Kidney tubule cell (primary cell): ENCODE results near the gene COL4A4.
"Not testable (repeated sequence)": the region's sequence is repeated elsewhere in the genome, so short reads cannot be mapped to it uniquely, and the experiment has no call there.

Experiments used
- DNase-seq: peaks from one replicate; pipeline ENCODE4 v3.0.0-alpha.2; 2018; ENCODE audit warnings: low spot score

The COL4A4 gene

DNA sequence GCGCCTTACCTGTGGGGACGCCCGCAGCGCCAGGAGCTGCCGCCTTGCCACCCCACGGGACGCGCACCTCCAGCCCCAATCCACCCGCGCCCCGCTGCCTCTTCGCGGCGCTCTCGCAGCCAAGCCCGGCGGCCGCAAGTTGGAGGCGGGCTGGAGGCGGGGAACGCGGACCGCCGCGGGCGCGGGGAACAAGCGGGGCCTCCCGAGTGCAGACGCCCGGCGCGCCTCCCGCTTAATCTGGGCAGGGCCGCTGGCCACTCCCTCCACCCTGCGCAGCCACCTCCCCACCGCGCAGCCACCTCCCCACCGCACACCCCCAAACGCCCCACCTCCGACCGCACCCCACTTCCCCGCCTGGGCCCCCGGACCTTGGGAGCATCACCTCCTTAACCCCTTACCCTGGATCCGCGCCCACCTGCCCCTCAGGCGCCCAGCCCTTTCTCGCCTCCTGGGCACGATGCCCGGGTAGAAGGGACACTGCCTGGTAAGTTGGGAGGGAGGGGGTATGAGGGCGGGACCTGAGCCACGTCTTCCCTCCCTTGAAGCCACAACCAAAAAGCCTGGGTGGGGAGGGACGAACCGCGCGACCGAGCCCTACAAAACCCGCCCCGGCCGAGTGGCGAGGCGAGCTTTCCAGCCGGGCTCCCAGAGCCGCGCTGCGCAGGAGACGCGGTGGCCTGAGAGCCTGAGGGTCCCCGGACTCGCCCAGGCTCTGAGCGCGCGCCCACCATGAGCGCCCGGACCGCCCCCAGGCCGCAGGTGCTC, at the start of gene COL4A4, which contains the start of gene COL4A3:
TSS of gene COL4A4 (minus strand) at position 208 of the 765 bp plus-strand sequence. CDS start 16,722 bp downstream, outside the sequence.
TSS of gene COL4A3 (plus strand) at position 627 of the 765 bp plus-strand sequence. CDS start at position 730, 103 bp downstream.
- peak; percentile 64 for DNase-seq

DNA sequence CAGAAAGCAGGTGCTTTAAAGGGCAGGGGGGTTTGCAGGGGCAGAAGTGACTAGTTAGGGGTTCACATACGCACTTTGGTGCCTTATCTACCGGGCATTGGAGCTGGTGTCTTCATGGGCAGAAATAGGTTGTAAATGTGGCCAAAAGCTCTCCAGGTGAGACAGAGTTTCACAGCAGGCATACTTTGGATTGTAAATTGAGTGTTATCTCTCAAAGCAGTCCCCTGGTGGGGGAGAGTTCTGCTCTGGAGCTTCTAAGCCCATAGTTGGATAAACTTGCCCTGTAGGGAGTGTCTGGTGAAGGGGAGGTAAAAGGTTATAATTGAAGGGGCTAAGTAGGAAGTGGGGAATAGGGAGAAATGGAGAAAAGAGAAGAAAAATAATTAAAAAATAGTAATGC, 43.6 kb upstream of the COL4A4 start:
- no peak for DNase-seq

DNA sequence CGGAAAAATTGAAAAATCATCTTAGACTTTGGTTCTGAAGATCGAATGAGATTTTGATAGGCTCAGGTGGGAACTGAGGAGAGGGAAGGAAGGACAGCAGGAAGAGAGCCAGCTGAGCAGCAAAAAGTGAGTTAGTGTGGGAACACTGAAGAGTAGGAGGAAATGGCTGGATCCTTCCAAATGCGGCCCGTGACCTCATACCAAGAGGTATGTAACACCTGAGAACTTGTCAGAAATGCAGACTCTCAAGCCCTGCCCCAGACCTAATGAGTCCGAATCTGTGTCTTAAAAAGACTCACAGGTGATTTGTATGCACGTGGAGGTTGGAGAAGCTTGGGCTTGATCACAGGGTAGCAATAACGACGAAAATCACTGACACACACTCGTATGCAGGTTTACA, 42.4 kb upstream of the COL4A4 start:
- peak; percentile 70 for DNase-seq

- DNase-seq = no peak
Observed at GRCh38 chr2:227205701-227206100, 41.7 kb upstream of the COL4A4 start.

DNA sequence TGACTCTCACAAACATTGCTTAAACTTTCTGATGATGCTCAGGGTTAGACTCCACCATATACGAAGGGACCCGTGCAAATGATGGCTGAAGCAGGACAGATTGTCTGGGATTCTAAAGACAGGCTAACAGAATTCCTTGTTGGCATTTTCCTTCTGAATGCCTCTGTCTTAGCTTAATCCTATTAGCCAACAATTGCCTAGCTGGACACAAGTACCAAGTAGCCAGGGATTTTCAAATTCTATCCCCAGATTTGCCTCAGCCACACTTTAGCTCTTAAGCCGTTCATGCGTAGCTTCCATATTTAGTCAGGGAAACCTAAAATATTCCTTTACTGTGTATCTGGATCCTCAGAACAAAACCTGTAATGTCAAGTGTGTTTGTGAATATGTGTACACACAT, 40.4 kb upstream of the COL4A4 start:
- DNase-seq = no peak

- DNase-seq = no peak
Observed at GRCh38 chr2:227201771-227202170, 37.8 kb upstream of the COL4A4 start.

GRCh38 chr2:227198866-227199265, 34.9 kb upstream of the COL4A4 start:
- no peak for DNase-seq

DNA sequence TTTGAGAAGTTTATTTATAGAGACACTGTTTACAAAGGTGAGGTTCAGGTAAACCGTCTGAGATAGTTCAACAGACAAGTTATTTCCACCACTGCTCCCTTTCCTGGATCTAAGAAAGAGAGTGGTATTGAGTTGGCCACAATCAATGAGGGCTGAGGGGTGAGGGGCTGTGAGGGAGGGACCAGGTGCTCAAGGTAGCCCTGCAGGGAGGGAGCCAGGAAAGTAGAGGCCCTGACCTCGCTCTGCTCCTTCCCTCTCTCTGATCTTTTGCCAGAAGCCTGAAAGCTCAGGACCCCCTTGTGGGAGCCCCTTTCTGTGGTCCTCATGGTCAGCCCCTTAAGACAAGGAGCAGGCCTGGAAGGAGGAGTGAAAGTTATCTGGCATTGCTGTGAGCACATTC, 30.2 kb upstream of the COL4A4 start:
- DNase-seq = no peak

- no peak for DNase-seq
Observed at GRCh38 chr2:227192491-227192890, 28.5 kb upstream of the COL4A4 start.

DNA sequence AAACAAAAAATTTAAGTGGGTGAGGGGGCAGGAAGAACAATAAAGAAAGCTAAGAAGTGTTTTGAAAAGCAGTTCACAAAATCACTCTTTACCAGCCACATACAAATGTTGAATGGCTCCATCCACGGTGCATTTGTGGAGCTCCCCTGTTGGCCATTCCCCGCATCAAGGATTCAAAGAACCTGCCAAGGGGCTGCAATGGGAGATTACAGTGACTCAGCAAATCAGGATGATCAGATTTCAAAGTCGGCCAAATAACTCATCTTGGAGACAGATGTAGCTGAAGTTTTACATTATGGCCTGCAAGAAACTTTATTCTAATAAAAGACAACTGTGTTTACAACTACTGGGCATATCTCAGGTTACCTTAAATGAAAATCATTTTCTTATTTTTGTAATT, 27.4 kb upstream of the COL4A4 start:
- DNase-seq = no peak

DNA sequence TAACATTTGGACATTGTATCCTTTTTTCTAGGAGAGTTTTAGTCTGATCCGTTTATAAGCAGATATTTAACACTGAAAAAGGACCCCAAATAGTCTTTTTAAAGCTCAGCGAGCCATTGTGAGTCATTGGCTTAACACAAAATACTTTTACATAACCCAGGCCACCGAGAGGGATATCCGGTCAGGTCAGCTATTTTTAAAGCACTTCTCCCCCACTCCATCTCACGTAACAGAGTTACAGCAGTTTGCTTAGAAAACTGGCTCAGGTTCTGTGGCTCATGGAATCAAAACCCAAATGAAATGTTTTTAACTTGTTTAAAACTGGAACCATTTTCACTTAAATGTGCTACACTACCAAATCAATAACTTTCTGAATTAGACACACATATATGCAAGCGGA, 24.3 kb upstream of the COL4A4 start:
- peak; percentile 56 for DNase-seq

- no peak for DNase-seq
Observed at GRCh38 chr2:227186751-227187150, 22.7 kb upstream of the COL4A4 start.

DNA sequence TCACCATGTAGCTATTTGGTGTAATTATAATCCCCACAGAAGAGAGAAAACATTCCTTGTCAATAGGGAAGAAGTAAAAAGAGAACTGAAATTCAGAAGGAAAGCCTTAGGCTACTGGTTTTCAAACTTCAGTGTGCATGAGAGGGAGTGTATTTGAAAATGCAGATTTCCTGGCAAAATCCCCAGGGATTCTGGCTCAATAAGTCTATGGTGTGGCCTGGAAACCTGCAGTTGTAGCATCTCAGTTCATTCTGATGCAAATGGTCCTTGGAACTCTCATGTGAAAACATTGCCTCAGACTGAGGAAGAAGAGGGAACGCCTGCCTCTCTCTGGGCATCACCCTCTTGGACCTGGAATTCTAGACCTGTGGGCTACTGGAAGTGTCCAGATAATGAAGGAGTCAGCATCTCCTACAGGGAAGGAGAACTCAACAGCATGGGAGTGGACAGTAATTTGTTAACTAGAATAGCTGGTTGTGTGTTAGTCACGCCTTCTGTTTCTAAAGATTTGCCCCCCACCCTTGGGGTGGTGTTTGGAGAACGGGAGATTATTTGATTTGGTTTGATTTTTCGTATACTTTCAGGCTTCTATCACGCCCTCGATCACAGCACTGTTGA, 21.7 kb upstream of the COL4A4 start:
- DNase-seq = no peak

- peak; percentile 93 for DNase-seq
Observed at GRCh38 chr2:227183657-227184367, 19.8 kb upstream of the COL4A4 start.

GRCh38 chr2:227182765-227183164, 18.8 kb upstream of the COL4A4 start:
- DNase-seq = no peak

GRCh38 chr2:227180770-227181169, 16.8 kb upstream of the COL4A4 start:
- no peak for DNase-seq

DNA sequence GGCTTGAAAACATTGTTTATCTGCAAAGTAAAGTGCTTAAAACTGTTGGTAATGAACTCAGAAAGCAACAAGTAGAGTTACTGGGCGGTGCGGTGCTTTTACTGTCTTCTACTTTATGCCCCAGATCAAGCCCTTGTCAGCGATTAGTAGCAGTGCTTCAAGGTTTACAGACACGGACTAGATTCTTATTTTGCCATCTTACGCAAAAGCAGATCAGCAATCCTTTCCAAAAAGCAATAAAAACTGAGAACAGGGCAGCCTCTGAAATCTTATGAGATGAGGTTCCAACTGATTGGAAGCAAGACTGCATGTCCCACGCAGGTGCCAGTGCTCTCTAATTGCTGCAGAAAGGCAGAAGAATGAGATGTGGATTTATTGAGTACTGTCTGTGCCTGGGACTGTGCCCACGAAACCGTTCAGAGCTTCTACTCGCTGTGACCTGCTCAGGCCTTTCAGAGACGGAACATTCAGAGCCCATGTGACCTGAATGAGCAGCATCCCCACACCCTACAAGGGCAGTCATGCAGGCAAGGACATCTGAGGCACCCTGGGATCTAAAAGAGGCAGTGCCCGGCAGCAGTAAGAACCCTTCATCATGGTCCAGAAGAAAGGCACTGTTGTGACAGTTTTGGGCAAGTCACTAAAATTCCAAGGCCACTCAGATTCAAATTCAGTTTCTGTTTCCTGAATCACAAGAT, 16.1 kb upstream of the COL4A4 start:
- DNase-seq = peak; percentile 67

GRCh38 chr2:227177592-227178336, 13.8 kb upstream of the COL4A4 start:
- DNase-seq = no peak

- not testable (repeated sequence) for DNase-seq
Observed at GRCh38 chr2:227171779-227172178, 7.8 kb upstream of the COL4A4 start.

DNA sequence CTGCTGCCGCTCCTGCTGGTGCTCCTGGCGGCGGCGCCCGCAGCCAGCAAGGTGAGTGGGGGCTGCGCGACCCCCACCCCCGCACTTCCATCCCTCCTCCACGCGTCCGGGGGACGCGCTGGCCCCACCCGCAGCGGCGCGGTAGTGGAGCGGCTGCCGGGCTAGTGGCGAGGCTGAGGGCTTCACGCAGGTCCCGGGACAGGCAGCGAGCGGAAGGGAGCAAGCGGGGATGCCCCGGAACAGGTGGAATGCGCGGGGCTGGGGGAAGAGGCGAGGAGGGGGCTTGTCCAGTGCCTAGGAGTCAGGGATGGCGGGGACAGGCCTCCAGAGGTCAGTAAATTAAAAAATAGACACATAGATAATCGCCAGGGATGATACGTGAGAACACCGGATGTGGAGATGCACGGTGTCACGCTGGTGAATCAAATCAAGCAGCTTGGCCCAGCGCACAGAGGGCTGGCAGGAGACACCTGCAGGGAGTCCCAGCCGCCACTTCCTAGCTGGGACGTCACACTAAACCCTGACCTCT, 822 bp upstream of the COL4A4 start:
- DNase-seq = peak; percentile 71

GRCh38 chr2:227163485-227163997, 464 bp downstream of the COL4A4 start:
- DNase-seq = peak; percentile 60
